Adrenal gland (tissue), 12 donors: Measurements from ENCODE around the gene TEX2. TPM values are rescaled to one million over a fixed set of nuclear protein-coding genes. Genes with fewer than 3 reads are reported as not detected.

ENCODE experiments used
- DNase-seq, 7 donors: peaks; one replicate each; pipeline ENCODE4 v3.0.0-alpha.2; 2019 to 2020
- H3K27ac ChIP-seq, 5 donors: fragments of 200-600 bp; sonication (generic) in 4 of 5; 1 replicate in 3 of 5; 2 replicates in 2 of 5; pipeline versions ENCODE4 v1.5.1 to v1.8.0; 2016 to 2020; ENCODE audit warnings: mild to moderate bottlenecking in 1 of 5
- H3K27me3 ChIP-seq: fragments of 200-600 bp; 2 replicates; pipeline ENCODE4 v1.8.0; 2021
- H3K36me3 ChIP-seq, 2 donors: fragments of 200-600 bp; replicated peaks in 1 of 2; 1 replicate in 1 of 2; 2 replicates in 1 of 2; pipeline versions ENCODE4 v1.5.1 to v1.8.0; 2018 to 2022
- H3K4me1 ChIP-seq, 2 donors: fragments of 200-600 bp; replicated peaks in 1 of 2; 1 replicate in 1 of 2; 2 replicates in 1 of 2; pipeline versions ENCODE4 v1.5.1 to v1.8.0; 2018 to 2021
- H3K4me3 ChIP-seq, 4 donors: fragments of 200-600 bp; sonication (generic) in 3 of 4; one replicate each; pipeline ENCODE4 v1.5.1; 2016 to 2018
- H3K9me3 ChIP-seq, 3 donors: fragments of 200-600 bp; sonication (generic) in 1 of 3; replicated peaks in 1 of 3; 1 replicate in 2 of 3; 2 replicates in 1 of 3; pipeline versions ENCODE4 v1.5.1 to v1.8.0; 2016 to 2021
- CTCF ChIP-seq, 6 experiments: fragments of 450-650 bp in 4 of 6; fragments of 200-600 bp in 2 of 6; sonication (generic) in 1 of 6; IDR thresholded peaks; 1 replicate in 5 of 6; 2 replicates in 1 of 6; pipeline versions ENCODE4 v1.5.1 to v1.8.0; 2016 to 2021; ENCODE audit warnings: antibody characterized with exemption in 6 of 6, mild to moderate bottlenecking in 2 of 6, moderate library complexity in 1 of 6
- POLR2A ChIP-seq, 2 donors: fragments of 450-650 bp; IDR thresholded peaks; one replicate each; pipeline ENCODE4 v1.6.1; 2017; ENCODE audit warnings: antibody characterized with exemption in 2 of 2, mild to moderate bottlenecking in 2 of 2, moderate library complexity in 1 of 2
- WGBS, 4 donors: extraction: QIAGEN DNeasy Blood & Tissue Kit in 2 of 4; methylation state at CpG; one replicate each; pipeline versions ENCODE4 v1.1.5 to v1.1.7; 2013 to 2017; 5-methylcytosine and 5-hydroxymethylcytosine counted together
- intact Hi-C, 2 donors: fragments of 100-400 bp; cut with DNase I; formaldehyde crosslinking; loops; one replicate each; pipeline versions ENCODE4 v1.14.1 to v1.15.0; 2022 to 2023
- polyA plus RNA-seq, 3 donors: library from polyadenylated mRNA; stranded (reverse); fragments of 200-250 nt in 2 of 3; fragments of 350-450 nt in 1 of 3; fragmentation: Illumina TruSeq in 1 of 3; extraction: RNeasy Lipid Tissue Mini Kit (QIAGEN cat#74804) in 1 of 3; gene quantifications; one replicate each; pipeline ENCODE4 v1.2.3, GENCODE V29; 2013 to 2014
- total RNA-seq, 9 donors: library from RNA; depleted of rRNA in 4 of 9; stranded (reverse); fragments of >200 nt in 4 of 9; fragments of 120-200 nt in 1 of 9; fragmentation: NEBNext Ultra II Directional in 1 of 9; extraction: Animal tissue kit (Norgen Biotek cat#: 25700) in 1 of 9; gene quantifications; one replicate each; pipeline versions ENCODE4 v1.1.0 to v1.2.4, GENCODE V29; 2013 to 2023
- donor health status: healthy with polysubstance abuse.
- donor health status: Bipolar disorder and iron deficiency.
- donor health status: DM: yes; HTN: yes; CAD: no.
- donor health status: DM: no; HTN: no; CAD: no.
- donor health status: DM: no; HTN: no; CAD: no.
- donor health status: DM: yes; HTN: yes; CAD: no.

TEX2 gene
- total and polyA plus RNA-seq, 12 donors, result 12.0 to 91.5 (median 62.5) TPM

- H3K9me3 ChIP-seq, result no peaks in the 10 kb centered on the region
- intact Hi-C loops, result no loop called here
- H3K27ac ChIP-seq, result no peak overlapping the region
- no peak overlapping the region for H3K4me3 ChIP-seq
- WGBS, 4 donors, result 76 to 86% (median 76%) methylated on average over 5 of the region's 5 CpGs
- no peaks in the 10 kb centered on the region for H3K36me3 ChIP-seq
- H3K27me3 ChIP-seq, result no peaks in the 10 kb centered on the region
- TF ChIP-seq CTCF (IDR thresholded peaks at IDR 0.05), result no peak
- no peak for TF ChIP-seq POLR2A (IDR thresholded peaks at IDR 0.05)
- no peak for DNase-seq
- H3K4me1 ChIP-seq, result peaks cover 0 to 5% of the 10 kb centered on the region in 2 donors
These were observed 33.2 kb upstream of the TEX2 start for GRCh38 chr17:64296246-64296645.

- TF ChIP-seq POLR2A (IDR thresholded peaks at IDR 0.05) (no peak), CTCF (IDR thresholded peaks at IDR 0.05) (no peak)
- H3K36me3 ChIP-seq, result no peaks in the 10 kb centered on the region
- peak in 4 of 7 donors; percentile 25 to 54 (median 50) for DNase-seq
- peaks cover 0 to 2% of the 10 kb centered on the region in 2 donors for H3K4me1 ChIP-seq
- H3K27me3 ChIP-seq, result no peaks in the 10 kb centered on the region
- H3K4me3 ChIP-seq, result no peak overlapping the region
- intact Hi-C loops, result no loop called here
- no peak overlapping the region for H3K27ac ChIP-seq
- no peaks in the 10 kb centered on the region for H3K9me3 ChIP-seq
- WGBS, 4 donors, result 50 to 73% (median 56%) methylated on average over 2 to 3 of the region's 3 CpGs
These were observed 32.1 kb upstream of the TEX2 start for GRCh38 chr17:64295146-64295545.

- no peak for TF ChIP-seq POLR2A (IDR thresholded peaks at IDR 0.05)
- peak in 2 of 6 experiments; percentile 8 to 22 for TF ChIP-seq CTCF (IDR thresholded peaks at IDR 0.05)
- no peaks in the 10 kb centered on the region for H3K9me3 ChIP-seq
- no peaks in the 10 kb centered on the region for H3K27me3 ChIP-seq
- no peak overlapping the region for H3K4me3 ChIP-seq
- H3K36me3 ChIP-seq, result no peaks in the 10 kb centered on the region
- intact Hi-C loops, result no loop called here
- H3K27ac ChIP-seq, result no peak overlapping the region
- WGBS, 4 donors, result 73 to 82% (median 79%) methylated on average over 9 of the region's 9 CpGs
- no peak for DNase-seq
- H3K4me1 ChIP-seq, result no peaks in the 10 kb centered on the region
These were observed 28.3 kb upstream of the TEX2 start for GRCh38 chr17:64291268-64291851.

GRCh38 chr17:64289741-64290141 is 26.7 kb upstream of the TEX2 start:
- no peaks in the 10 kb centered on the region for H3K27me3 ChIP-seq
- H3K27ac ChIP-seq, result no peak overlapping the region
- no peaks in the 10 kb centered on the region for H3K4me1 ChIP-seq
- H3K36me3 ChIP-seq, result no peaks in the 10 kb centered on the region
- no peaks in the 10 kb centered on the region for H3K9me3 ChIP-seq
- H3K4me3 ChIP-seq, result no peak overlapping the region
- no peak for TF ChIP-seq CTCF (IDR thresholded peaks at IDR 0.05)
- intact Hi-C loops, result loop anchor here in 1 of 2 donors (10.0 kb wide), 3 partner anchors 225 to 375 kb away; partner anchors contain the start of genes CSHL1 and GH1
- DNase-seq, result no peak
- 10 to 22% (median 18%) methylated on average over 4 of the region's 4 CpGs for WGBS, 4 donors
